Measurements from ENCODE around the gene ADAMTSL4.
"Not testable (repeated sequence)": the region's sequence is repeated elsewhere in the genome, so short reads cannot be mapped to it uniquely, and the experiment has no call there.

The ADAMTSL4 gene

DNA sequence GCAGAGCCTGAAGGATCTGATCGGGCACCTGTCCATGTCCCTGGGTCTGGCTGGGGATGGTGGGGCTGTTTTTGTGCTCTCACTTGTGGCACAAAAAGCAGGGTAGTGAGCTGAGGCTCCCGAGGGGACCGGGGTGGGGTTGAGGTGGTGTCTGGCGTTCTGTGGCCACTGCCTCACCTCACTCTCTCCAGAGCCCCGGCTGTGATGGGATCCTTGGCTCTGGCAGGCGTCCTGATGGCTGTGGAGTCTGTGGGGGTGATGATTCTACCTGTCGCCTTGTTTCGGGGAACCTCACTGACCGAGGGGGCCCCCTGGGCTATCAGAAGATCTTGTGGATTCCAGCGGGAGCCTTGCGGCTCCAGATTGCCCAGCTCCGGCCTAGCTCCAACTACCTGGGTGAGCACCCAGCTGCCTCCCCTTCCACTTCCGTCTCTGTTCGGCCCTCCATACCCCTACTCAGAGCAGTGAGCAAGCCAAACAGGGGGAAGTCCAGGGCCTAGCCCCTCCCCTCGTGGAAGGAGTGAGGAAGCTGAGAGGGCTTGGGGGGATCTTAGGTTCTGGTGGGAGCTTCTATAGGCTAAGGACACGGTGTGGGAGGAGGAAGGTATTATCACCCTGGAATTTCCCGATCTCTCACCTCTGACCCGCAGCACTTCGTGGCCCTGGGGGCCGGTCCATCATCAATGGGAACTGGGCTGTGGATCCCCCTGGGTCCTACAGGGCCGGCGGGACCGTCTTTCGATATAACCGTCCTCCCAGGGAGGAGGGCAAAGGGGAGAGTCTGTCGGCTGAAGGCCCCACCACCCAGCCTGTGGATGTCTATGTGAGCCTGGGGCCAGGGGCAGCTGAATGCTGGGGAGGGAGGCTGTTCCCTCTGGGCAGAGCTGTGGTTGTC, 7.0 kb downstream of the ADAMTSL4 start:
- no peak for DNase-seq

DNA sequence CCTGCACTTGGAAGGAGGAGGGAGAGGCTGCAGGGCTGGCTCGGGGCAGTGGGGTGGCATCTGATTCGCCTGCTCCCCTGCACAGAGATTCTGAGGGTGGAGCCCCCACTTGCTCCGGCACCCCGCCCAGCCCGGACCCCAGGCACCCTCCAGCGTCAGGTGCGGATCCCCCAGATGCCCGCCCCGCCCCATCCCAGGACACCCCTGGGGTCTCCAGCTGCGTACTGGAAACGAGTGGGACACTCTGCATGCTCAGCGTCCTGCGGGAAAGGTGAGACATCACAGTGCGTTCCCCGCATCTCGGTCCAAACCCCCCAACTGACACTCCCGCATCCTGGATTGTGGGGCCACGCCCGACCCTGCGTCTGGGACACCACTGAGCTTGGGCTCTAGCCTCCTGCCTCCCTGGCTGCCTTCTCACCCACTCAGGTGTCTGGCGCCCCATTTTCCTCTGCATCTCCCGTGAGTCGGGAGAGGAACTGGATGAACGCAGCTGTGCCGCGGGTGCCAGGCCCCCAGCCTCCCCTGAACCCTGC, 7.9 kb downstream of the ADAMTSL4 start:
- no peak for DNase-seq

DNA sequence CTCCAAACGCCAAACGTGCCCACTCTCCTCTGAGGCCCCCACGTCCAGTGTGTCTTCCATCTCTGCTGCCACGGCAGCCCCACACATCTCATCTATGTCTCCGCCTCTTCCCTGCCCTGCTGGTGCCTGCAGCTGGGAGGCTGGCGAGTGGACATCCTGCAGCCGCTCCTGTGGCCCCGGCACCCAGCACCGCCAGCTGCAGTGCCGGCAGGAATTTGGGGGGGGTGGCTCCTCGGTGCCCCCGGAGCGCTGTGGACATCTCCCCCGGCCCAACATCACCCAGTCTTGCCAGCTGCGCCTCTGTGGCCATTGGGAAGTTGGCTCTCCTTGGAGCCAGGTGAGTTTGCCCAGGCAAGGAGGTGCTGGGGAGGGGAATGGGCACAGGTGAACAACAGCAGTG, 8.6 kb downstream of the ADAMTSL4 start:
- DNase-seq: no peak

DNA sequence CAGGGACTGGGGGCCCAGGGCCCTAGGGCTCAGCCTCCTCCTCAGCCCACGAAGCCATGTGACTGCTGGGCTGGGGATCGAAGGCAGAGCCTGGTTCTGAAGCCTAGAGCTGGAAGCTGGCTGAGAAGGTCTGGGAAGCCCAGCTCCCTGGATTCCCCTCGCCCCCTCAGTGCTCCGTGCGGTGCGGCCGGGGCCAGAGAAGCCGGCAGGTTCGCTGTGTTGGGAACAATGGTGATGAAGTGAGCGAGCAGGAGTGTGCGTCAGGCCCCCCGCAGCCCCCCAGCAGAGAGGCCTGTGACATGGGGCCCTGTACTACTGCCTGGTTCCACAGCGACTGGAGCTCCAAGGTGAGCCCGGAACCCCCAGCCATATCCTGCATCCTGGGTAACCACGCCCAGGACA, 9.1 kb downstream of the ADAMTSL4 start:
- DNase-seq: no peak

DNA sequence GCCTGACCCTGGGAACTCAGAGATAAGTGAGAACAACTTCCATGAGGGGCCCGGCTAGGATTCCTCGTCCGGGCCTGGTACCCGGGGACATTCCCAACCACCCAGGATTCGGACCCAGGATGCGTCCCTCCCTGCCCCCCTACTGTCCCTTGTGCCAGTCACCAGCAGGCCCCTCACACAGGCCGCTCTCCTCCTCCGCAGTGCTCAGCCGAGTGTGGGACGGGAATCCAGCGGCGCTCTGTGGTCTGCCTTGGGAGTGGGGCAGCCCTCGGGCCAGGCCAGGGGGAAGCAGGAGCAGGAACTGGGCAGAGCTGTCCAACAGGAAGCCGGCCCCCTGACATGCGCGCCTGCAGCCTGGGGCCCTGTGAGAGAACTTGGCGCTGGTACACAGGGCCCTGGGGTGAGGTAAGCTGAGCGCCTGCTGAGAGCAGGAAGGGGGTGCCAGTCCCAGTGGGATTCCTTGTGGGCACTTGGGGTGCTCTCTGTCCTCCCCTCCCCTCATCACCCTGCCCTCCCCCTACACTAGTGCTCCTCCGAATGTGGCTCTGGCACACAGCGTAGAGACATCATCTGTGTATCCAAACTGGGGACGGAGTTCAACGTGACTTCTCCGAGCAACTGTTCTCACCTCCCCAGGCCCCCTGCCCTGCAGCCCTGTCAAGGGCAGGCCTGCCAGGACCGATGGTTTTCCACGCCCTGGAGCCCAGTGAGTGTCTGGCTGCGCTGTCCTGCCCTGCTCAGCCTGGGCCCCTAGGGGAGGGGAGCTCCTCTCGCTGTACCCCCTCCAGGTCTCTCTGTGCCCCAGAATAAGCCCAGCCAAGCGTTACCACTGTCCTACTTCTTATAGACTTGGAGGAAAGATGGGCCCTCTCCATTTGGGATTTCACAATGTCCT, 9.8 kb downstream of the ADAMTSL4 start:
- peak; percentile 24 for DNase-seq

DNA sequence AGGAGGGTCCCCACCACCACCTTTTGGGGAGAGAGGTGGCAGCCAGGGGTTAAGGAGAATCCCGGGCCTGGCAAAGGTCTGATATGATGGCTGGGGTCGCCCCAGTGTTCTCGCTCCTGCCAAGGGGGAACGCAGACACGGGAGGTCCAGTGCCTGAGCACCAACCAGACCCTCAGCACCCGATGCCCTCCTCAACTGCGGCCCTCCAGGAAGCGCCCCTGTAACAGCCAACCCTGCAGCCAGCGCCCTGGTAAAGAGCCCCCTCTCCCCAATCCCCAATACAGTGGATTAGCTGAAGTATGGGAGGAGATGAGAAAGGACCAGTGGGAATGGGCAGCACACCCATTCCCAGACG, 10.4 kb downstream of the ADAMTSL4 start:
- DNase-seq: no peak

DNA sequence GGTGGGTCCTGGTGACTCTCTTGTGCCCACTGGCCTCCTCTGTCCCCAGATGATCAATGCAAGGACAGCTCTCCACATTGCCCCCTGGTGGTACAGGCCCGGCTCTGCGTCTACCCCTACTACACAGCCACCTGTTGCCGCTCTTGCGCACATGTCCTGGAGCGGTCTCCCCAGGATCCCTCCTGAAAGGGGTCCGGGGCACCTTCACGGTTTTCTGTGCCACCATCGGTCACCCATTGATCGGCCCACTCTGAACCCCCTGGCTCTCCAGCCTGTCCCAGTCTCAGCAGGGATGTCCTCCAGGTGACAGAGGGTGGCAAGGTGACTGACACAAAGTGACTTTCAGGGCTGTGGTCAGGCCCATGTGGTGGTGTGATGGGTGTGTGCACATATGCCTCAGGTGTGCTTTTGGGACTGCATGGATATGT, 10.8 kb downstream of the ADAMTSL4 start:
- no peak for DNase-seq

DNA sequence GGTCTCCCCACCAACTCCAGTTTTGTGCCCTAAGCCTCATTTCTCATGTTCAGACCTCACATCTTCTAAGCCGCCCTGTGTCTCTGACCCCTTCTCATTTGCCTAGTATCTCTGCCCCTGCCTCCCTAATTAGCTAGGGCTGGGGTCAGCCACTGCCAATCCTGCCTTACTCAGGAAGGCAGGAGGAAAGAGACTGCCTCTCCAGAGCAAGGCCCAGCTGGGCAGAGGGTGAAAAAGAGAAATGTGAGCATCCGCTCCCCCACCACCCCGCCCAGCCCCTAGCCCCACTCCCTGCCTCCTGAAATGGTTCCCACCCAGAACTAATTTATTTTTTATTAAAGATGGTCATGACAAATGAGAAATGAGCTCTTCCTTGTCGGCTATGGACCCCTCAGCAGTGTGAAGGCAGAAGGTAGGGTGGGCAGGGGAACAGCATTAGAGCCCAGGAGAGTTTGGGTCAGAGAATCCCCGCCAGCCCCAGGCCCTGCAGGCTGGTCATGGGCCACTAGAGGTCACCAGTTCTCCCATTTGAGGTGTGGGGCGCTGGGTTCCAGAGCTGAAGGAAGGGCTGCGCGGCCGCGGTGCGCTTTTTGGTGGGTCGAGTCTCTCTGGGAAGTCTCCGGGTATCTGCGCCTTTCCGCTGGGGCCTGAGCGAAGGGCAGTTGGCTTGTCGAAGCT, 11.5 kb downstream of the ADAMTSL4 start:
- DNase-seq: peak; percentile 92

DNA sequence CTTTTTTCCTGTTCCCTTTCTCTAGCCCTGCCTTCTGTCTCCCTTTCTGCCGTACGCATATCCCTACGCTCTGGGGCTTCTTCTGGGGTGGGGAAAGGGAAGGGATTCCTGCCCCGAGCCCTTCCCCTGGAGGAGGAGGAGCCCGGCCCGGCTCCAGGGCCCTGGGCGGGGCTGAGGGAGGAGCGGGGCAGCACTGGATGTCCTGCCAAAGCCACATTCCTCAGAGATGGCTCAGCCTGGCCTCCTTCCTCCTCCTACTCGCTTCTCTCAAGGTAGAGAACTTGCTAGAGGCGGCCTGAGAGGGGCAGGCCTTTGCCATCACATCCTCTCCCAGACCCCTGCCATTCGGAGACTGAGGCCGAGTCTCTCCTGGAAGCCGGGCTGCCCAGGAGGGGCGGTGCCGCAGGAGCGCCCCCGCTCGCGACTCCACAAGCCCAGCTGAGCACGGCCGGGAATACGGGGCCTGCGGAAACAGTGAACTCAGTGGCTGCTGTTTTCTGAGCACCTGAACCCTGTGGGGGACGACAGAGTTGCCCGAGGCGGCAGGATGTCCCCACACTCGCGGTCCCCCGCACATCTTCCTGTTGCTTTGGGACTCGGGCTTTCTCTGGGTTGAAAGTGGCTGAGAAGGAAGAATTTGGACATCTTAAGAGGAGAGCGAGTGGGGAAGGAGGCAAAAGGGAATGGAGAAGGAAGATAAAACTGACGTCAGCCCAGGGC, 12.2 kb downstream of the ADAMTSL4 start:
- DNase-seq: peak; percentile 98

DNA sequence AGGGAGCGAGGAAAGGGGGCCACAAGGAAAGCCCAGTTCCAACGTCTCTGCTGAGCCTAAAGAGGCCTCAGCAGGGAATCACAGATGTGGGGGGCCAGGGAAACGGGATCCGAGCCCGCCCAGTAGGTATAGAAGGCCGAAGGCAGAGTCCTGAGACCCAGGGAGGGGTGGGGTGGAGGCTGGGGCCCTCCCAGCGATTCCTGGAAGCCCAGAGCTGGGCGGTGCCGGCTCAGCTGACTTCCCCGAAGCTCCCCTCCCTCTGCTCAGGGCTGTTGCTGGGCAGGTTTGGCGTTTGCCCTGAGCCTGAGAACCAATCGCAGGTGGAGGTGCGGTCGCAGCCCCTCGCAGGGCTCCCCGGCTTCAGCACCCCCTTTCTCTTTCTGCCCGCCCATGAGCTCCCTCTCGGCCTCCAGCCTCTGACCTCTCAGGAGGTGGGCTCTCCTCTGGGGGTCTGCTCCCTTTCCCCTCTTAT, 12.8 kb downstream of the ADAMTSL4 start:
- DNase-seq: peak; percentile 79

DNA sequence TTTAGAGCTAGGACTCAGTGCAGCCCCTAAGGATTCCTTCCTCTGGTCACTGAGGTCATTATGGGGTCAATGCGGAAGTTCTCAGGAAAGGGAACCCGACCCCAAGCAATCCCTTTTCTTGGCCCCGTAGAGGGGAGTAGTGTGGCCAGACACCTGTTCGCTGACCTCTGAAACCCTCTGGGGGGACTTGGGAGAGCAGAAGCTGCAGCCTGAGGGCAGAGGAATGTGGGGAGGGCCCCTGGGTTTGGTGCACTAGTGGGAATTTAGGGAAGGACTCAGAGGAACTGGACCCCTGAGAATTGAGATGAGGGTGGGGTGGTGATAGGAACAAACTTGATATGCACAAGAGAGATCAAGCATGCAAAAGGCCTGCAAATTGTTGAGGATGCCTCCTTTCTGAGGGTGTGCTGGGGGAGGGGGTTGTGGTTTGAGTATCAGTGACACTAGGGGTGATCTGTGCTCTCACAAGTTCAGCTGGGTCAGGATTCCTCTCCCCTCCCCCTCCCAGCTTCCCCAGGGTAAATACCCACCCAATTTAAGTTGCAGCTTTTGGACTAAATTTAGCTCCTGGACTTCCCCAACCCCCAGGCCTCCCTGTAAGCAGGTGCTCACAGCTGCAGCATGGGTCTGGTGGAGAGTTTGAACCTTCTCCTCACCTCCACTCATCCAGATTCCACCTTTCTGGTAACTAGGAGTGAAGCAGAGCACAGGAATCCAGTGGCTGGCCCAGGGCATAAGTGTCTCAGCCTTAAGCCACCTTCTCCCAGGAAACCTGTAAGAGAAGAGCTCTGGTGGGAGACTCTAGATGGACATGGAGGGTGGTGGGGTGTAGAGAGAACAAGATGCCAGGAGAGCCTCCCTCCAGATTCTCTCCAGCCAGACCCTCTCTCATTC, 13.5 kb downstream of the ADAMTSL4 start:
- no peak for DNase-seq

DNA sequence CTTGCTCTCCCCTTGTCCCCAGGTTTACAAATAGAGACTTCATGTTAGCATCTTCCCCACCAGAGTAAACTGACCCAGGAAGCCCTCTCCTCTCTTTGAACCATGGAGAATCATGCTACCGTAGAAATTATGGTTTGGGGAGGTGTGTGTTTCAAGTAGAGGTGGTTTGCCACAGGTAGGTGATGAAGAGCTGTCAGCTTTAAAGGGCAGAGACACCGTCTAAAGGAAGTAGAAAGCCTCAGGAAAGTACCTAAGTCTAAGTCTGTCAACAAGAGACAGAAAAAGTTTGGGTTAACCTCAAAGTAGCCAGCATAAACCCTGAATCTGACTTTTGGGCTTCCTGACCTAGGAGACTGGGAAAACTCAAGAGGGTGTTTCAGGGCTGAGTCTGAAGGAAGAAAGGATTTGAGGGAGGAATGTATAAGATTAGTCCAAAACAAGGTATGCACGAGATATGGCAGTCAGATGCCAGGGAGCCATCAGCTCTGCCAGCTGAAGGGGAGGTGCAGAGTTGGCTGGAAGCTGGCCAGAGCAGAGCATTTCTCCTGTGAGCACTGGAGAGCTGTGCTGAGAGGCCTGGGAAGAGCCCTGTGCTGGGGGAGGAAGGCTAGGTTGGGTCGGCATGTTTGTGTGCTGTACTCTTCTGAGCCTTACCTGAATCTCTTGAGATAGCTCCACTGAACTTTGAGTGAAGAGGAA, 14.3 kb downstream of the ADAMTSL4 start:
- peak; percentile 68 for DNase-seq

DNA sequence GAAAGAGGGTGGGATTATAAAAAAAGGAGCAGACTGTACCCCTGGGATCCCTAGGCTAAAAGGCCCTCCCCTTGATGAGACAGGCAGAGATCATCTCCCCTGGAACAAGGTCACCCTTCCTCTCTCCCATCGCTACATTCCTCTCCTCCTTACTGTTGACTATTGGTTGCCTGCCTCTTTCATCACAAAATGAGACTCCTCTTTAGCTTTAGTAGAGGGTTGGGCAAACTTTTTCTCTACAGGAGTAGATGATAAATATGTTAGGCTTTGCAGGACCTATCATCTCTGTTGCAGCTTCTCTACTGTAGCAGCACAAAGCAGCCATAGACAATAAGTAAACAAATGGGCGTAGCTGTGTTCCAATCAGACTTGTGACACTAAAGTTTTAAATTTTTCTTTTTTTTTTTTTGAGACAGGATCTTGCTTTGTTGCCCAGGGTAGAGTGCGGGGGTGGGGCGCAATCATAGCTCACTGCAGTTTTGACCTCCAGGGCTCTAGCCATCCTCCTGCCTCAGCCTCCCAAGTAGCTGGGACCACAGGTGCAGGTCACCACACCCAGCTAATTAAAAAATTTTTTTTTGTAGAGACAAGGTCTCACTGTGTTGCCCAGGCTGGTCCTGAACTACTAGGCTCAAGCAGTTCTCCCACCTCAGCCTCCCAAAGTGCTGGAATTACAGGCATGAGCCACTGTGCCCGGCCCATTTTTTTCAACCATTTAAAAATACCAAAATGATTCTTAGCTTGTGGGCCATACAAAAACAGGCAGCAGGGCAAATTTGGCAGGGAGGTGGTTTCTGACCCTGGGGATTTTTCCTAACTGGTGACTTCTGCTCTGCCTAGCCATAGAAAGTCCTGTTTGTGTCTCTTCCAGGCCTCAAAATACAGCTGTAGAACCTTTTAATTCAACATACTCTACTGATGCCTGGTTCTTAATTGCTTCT, 15.1 kb downstream of the ADAMTSL4 start:
- peak; percentile 66 for DNase-seq

DNA sequence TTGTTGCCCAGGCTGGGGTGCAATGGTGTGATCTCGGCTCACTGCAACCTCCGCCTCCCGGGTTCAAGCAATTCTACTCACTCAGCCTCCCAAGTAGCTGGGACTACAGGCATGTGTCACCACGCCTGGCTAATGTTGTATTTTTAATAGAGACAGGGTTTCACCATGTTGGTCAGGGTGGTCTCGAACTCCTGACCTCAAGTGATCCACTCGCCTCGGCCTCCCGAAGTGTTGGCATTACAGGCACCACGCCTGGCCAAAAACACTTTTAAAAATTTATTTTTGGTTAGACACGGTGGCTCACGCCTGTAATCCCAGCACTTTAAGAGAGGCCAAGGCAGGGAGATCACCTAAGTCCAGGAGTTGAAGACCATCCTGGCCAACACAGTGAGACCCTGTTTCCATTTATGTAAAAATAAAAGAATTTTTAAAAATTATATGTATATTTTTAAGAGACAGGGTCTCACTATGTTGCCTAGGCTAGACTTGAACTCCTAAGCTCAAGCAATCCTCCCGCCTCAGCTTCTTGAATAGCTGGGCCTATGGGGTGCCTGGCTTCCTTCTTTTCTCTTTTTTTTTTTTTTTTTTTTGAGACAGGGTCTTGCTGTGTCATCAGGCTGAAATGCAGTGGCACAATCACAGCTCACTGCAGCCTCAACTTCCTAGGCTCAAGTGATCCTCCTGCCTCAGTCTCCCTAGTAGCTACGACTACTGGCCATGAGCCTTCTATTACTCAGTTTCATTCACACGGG, 16.2 kb downstream of the ADAMTSL4 start:
- not testable (repeated sequence) for DNase-seq

DNA sequence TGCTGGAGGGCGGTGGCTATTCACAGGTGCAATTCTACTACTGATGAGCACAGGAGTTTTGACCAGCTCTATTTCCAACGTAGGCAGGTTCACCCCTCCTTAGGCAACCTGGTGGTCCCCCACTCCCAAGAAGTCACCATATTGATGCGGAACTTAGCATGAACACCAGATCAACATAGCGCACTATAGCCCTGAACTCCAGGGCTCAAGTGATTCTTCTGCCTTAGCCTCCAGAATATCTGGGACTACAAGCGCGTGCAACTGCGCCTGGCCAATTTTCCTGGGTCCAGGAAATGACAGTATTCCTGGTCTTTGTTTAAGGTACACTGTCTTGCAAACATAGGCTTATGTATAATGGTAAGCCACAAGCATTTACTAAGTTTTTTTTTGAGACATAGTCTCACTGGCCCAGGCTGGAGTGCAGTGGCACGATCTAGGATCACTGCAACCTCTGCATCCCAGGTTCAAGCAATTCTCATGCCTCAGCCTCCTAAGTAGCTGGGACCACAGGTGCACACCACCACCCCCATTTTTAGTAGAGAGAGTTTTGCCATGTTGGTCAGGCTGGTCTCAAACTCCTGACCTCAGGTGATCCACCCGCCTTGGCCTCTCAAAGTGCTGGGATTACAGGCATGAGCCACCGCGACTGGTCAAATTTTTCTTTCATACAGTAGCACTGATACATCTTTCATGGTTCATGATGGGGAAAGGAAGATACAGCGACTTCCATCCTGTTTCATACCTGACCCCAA, 17.6 kb downstream of the ADAMTSL4 start:
- no peak for DNase-seq

DNA sequence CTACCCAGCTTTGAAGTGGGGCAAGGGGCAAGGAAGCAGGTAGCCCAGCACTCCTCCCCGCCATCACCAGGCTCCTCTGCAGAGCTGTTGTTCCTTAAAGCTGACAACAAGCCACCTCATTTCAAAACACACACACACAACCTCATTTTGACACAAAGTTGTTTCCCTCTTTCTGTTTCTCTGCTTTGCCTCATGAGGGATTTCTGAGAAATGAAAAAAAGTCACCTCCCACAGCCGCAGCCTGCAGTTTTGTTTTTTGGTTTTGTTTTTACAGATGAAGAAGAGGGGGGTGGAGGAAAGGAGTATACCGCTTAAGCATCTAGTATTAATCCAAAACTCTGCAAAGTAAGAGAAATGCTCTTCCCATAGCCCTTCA, 18.1 kb downstream of the ADAMTSL4 start:
- no peak for DNase-seq

DNA sequence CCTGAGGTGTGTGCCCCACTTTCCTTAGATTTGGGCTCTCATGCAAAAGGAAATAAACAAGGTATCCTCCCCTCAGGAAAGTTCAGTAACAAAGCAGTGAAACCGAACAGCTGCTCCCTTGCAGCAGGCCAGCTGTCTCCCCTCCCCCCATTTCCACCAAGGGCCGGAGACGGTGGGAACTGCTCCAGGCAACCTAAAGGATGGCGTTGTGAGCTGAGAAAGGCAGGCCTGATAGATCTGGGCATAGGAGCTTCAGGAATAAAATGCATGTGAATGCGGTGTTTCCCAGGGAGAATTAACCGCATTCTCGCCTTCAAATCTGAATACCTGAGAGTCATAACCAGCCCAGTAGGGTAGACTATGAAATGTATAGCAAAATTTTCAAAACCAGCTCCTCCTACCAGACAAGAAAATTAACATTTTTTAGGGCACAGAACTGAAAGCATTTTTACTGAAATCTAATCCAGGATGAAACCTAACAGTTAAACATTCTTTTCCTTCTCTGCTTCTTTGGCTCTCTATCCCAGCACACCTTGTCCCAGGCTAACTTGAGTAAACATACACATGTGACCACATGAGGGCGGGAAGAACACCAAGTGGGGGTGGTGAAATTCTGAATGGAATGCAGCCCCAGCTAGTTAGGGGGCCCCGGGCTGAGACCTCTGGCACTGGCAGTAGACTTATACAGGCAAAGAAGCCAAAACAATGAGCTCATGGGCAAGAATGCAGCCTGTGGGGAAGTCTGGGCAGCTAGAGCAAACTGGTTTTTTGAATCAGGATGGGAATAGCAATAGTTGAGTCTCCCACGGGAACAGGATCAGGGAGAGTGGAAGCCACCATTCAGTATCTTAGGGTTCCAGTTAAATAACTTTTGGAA, 18.7 kb downstream of the ADAMTSL4 start:
- DNase-seq: peak; percentile 96
